Epithelial cell of esophagus (primary cell): ENCODE data around the gene FLNC.

Experiments
- DNase-seq: peaks from one replicate; pipeline ENCODE4 v3.0.0; 2010; ENCODE audit warnings: low read depth
- H3K4me3 ChIP-seq: 2 replicates; pipeline ENCODE4 v1.5.1; 2011; ENCODE audit warnings: mild to moderate bottlenecking, low read length, control low read depth
- TF ChIP-seq, protein P1 (sequence below): IDR thresholded peaks from 2 replicates; pipeline ENCODE4 v1.5.1; 2011; ENCODE audit warnings: low read depth, mild to moderate bottlenecking, low read length, control low read depth, inconsistent platforms; ENCODE audit not compliant: insufficient read depth; ENCODE audit errors: missing control alignments

Gene FLNC

DNA sequence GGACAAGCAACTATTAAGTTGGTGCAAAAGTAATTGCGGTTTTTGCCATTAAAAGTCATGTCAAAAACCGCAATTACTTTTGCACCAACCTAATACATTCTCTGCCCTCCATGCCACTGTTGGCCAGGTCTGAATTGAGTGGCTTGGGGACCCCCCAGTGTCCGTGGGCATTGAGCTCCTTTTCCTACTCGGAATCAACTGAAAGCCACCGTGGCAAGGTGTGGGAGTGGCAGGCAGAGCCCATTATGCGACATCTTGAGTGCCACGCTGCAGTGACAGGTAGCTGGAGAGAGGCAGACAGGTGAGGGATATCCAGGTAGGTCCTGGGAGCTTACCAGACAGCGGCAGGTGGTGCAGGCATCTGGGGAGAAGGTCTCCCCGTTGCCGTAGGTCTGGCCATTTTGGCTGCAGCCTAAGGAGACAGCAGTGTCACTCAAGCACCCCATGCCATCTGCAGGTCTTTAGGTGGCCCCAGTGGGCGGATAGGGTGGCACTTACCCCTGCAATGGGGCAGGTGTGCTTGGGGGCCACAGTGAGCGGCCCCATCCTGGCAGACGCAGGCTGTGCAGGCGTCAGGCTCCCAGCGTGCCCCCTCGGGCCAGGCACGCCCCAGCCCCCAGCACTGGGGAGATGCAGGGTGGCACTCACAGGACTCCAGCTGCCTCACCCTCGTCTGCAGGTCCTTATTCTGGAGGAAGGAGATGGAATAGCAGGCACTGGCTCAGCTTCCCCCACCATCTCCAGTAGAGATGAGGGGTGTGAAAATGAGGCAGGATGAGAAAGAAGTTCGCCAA lies 76.8 kb downstream of the FLNC start:
- TF ChIP-seq, protein P1, sequence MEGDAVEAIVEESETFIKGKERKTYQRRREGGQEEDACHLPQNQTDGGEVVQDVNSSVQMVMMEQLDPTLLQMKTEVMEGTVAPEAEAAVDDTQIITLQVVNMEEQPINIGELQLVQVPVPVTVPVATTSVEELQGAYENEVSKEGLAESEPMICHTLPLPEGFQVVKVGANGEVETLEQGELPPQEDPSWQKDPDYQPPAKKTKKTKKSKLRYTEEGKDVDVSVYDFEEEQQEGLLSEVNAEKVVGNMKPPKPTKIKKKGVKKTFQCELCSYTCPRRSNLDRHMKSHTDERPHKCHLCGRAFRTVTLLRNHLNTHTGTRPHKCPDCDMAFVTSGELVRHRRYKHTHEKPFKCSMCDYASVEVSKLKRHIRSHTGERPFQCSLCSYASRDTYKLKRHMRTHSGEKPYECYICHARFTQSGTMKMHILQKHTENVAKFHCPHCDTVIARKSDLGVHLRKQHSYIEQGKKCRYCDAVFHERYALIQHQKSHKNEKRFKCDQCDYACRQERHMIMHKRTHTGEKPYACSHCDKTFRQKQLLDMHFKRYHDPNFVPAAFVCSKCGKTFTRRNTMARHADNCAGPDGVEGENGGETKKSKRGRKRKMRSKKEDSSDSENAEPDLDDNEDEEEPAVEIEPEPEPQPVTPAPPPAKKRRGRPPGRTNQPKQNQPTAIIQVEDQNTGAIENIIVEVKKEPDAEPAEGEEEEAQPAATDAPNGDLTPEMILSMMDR, result no peak
- H3K4me3 ChIP-seq, result no peak overlapping the region
- DNase-seq, result no peak
